CD14-positive monocyte (primary cell): ENCODE data around the gene DMAC2. TPM values are rescaled to one million over a fixed set of nuclear protein-coding genes. Genes with fewer than 3 reads are reported as not detected.

Source experiments
- DNase-seq, 3 donors: peaks; one replicate each; pipeline ENCODE4 v3.0.0-alpha.2; 2011 to 2022
- H2AFZ ChIP-seq: 2 replicates; pipeline ENCODE4 v1.6.0; 2012; ENCODE audit warnings: mild to moderate bottlenecking, low read depth, low read length, inconsistent platforms; ENCODE audit not compliant: insufficient read depth, poor library complexity, severe bottlenecking
- H3K27ac ChIP-seq, 2 donors: 1 replicate in 1 of 2; 2 replicates in 1 of 2; pipeline ENCODE4 v1.5.1; 2012 to 2013; ENCODE audit warnings: low read length in 2 of 2, control low read depth in 1 of 2, inconsistent platforms in 1 of 2, low read depth in 1 of 2, mild to moderate bottlenecking in 1 of 2
- H3K27me3 ChIP-seq, 2 donors: one replicate each; pipeline versions ENCODE4 v1.6.0 to v1.6.1; 2011 to 2013; ENCODE audit warnings: low read length in 2 of 2; ENCODE audit not compliant: control insufficient read depth in 2 of 2, insufficient read depth in 2 of 2
- H3K36me3 ChIP-seq, 2 donors: replicated peaks in 1 of 2; 1 replicate in 1 of 2; 2 replicates in 1 of 2; pipeline versions ENCODE4 v1.5.1 to v1.6.1; 2012 to 2013; ENCODE audit warnings: low read length in 2 of 2, control low read depth in 1 of 2, inconsistent platforms in 1 of 2, mild to moderate bottlenecking in 1 of 2; ENCODE audit not compliant: insufficient read depth in 2 of 2, control insufficient read depth in 1 of 2
- H3K4me1 ChIP-seq, 2 donors: 1 replicate in 1 of 2; 2 replicates in 1 of 2; pipeline versions ENCODE4 v1.5.1 to v1.6.1; 2012 to 2013; ENCODE audit warnings: low read length in 2 of 2, control low read depth in 1 of 2, inconsistent platforms in 1 of 2, mild to moderate bottlenecking in 1 of 2, moderate library complexity in 1 of 2; ENCODE audit not compliant: insufficient read depth in 2 of 2, control insufficient read depth in 1 of 2
- H3K4me2 ChIP-seq: replicated peaks from 2 replicates; pipeline ENCODE3; 2012; ENCODE audit warnings: low read length, moderate library complexity, mild to moderate bottlenecking; ENCODE audit not compliant: poor library complexity, severe bottlenecking; ENCODE audit errors: extremely low read depth
- H3K4me3 ChIP-seq, 3 experiments: fragments of 200-600 bp in 1 of 3; sonication (generic) in 1 of 3; replicated peaks in 1 of 3; 1 replicate in 2 of 3; 2 replicates in 1 of 3; pipeline ENCODE4 v1.5.1; 2011 to 2013; ENCODE audit warnings: low read length in 3 of 3, mild to moderate bottlenecking in 3 of 3, control low read depth in 2 of 3, low read depth in 2 of 3, inconsistent platforms in 1 of 3, moderate library complexity in 1 of 3
- H3K79me2 ChIP-seq: 2 replicates; pipeline ENCODE4 v1.6.0; 2012; ENCODE audit warnings: mild to moderate bottlenecking, control low read depth, inconsistent platforms, low read length, moderate library complexity; ENCODE audit not compliant: insufficient read depth
- H3K9ac ChIP-seq: 2 replicates; pipeline ENCODE4 v1.6.0; 2017; ENCODE audit warnings: low read length, mild to moderate bottlenecking; ENCODE audit not compliant: insufficient read depth, poor library complexity, severe bottlenecking
- H3K9me3 ChIP-seq, 2 donors: replicated peaks in 1 of 2; 1 replicate in 1 of 2; 2 replicates in 1 of 2; pipeline versions ENCODE4 v1.5.1 to v1.6.1; 2012 to 2013; ENCODE audit warnings: low read length in 2 of 2, control low read depth in 1 of 2; ENCODE audit not compliant: control insufficient read depth in 1 of 2, insufficient read depth in 1 of 2
- H4K20me1 ChIP-seq: 2 replicates; pipeline ENCODE4 v1.6.0; 2012; ENCODE audit warnings: mild to moderate bottlenecking, low read length, control low read depth, moderate library complexity; ENCODE audit not compliant: insufficient read depth
- H3K27ac Mint-ChIP-seq, 7 donors: one replicate each; pipeline ENCODE4 v1.8.0; 2020; ENCODE audit warnings: mild to moderate bottlenecking in 7 of 7, mixed read lengths in 7 of 7, moderate library complexity in 6 of 7, inconsistent platforms in 2 of 7
- H3K27me3 Mint-ChIP-seq, 3 donors: one replicate each; pipeline ENCODE4 v1.8.0; 2021 to 2022; ENCODE audit warnings: low read depth in 3 of 3, mild to moderate bottlenecking in 3 of 3, mixed read lengths in 3 of 3, moderate library complexity in 3 of 3, inconsistent platforms in 1 of 3
- H3K36me3 Mint-ChIP-seq, 2 donors: one replicate each; pipeline ENCODE4 v1.8.0; 2020; ENCODE audit warnings: mixed read lengths in 2 of 2, inconsistent platforms in 1 of 2, mild to moderate bottlenecking in 1 of 2
- H3K4me1 Mint-ChIP-seq: one replicate; pipeline ENCODE4 v1.8.0; 2020; ENCODE audit warnings: mild to moderate bottlenecking, mixed read lengths
- H3K4me3 Mint-ChIP-seq, 2 donors: one replicate each; pipeline ENCODE4 v1.8.0; 2020; ENCODE audit warnings: mild to moderate bottlenecking in 2 of 2, mixed read lengths in 2 of 2, moderate library complexity in 1 of 2
- H3K9me3 Mint-ChIP-seq, 7 donors: one replicate each; pipeline ENCODE4 v1.8.0; 2020 to 2022; ENCODE audit warnings: mixed read lengths in 7 of 7, mild to moderate bottlenecking in 6 of 7, moderate library complexity in 6 of 7, inconsistent platforms in 2 of 7
- CTCF ChIP-seq: fragments of 200-600 bp; IDR thresholded peaks from one replicate; pipeline ENCODE4 v1.8.0; 2022; ENCODE audit warnings: antibody characterized with exemption, mild to moderate bottlenecking
- WGBS: methylation state at CpG from one replicate; pipeline ENCODE4 v1.1.5; 2013; ENCODE audit warnings: missing lambda C conversion rate; ENCODE audit not compliant: insufficient coverage; 5-methylcytosine and 5-hydroxymethylcytosine counted together
- intact Hi-C, 2 donors: fragments of 100-400 bp; cut with micrococcal nuclease; formaldehyde crosslinking; loops; one replicate each; pipeline versions ENCODE4 v1.15.0 to v1.15.1; 2023
- polyA plus RNA-seq, 3 donors: library from polyadenylated mRNA; depleted of rRNA in 1 of 3; unstranded in 2 of 3; stranded (reverse) in 1 of 3; fragments of 300-500 nt in 2 of 3; fragments of >200 nt in 1 of 3; fragmentation: Illumina TruSeq in 2 of 3; gene quantifications; 1 replicate in 2 of 3; 2 replicates in 1 of 3; pipeline ENCODE4 v1.2.3, GENCODE V29; 2012 to 2021

Gene DMAC2
- polyA plus RNA-seq, 3 donors = 33.2 to 48.0 (median 43.8) TPM

- Mint-ChIP-seq H3K4me1 (peaks cover 61% of the 10 kb centered on the region), H3K36me3 (peaks cover 73 to 94% of the 10 kb centered on the region in 2 donors), H3K27me3 (peaks cover 0 to 2% (median 0%) of the 10 kb centered on the region in 3 donors), H3K27ac (peak overlapping the region in 1 of 7 donors; percentile 55), H3K9me3 (peaks cover 0 to 6% (median 0%) of the 10 kb centered on the region in 7 donors), H3K4me3 (no peak overlapping the region)
- no peak for DNase-seq
- Histone ChIP-seq H3K27ac (no peak overlapping the region), H3K9ac (no peak overlapping the region), H3K36me3 (peaks cover 64 to 81% of the 10 kb centered on the region in 2 donors), H2AFZ (no peak overlapping the region), H4K20me1 (no peaks in the 10 kb centered on the region), H3K4me2 (no peak overlapping the region), H3K4me3 (no peak overlapping the region), H3K79me2 (peaks cover 11% of the 10 kb centered on the region), H3K4me1 (peaks cover 39 to 70% of the 10 kb centered on the region in 2 donors), H3K27me3 (no peaks in the 10 kb centered on the region), H3K9me3 (no peaks in the 10 kb centered on the region)
- WGBS = 97% methylated on average over 9 of the region's 9 CpGs
- intact Hi-C loops = no loop called here
- TF ChIP-seq CTCF = no peak
Measured at GRCh38 chr19:41415154-41415571, 24.5 kb downstream of the DMAC2 start.

- no peak overlapping the region for H3K27ac ChIP-seq
- peaks cover 60% of the 10 kb centered on the region for H3K4me1 Mint-ChIP-seq
- no peak overlapping the region for H2AFZ ChIP-seq
- H3K4me3 ChIP-seq = no peak overlapping the region
- peaks cover 76 to 93% of the 10 kb centered on the region in 2 donors for H3K36me3 Mint-ChIP-seq
- no peaks in the 10 kb centered on the region for H3K9me3 ChIP-seq
- WGBS = 92% methylated on average over 9 of the region's 9 CpGs
- no peaks in the 10 kb centered on the region for H3K27me3 ChIP-seq
- H3K4me3 Mint-ChIP-seq = no peak overlapping the region
- no peak overlapping the region for H3K4me2 ChIP-seq
- H3K79me2 ChIP-seq = peaks cover 14% of the 10 kb centered on the region
- H3K27me3 Mint-ChIP-seq = peaks cover 0 to 2% (median 0%) of the 10 kb centered on the region in 3 donors
- DNase-seq = no peak
- H3K9me3 Mint-ChIP-seq = peaks cover 0 to 6% (median 0%) of the 10 kb centered on the region in 7 donors
- peaks cover 64 to 81% of the 10 kb centered on the region in 2 donors for H3K36me3 ChIP-seq
- intact Hi-C loops = no loop called here
- H3K9ac ChIP-seq = no peak overlapping the region
- no peaks in the 10 kb centered on the region for H4K20me1 ChIP-seq
- H3K4me1 ChIP-seq = peaks cover 37 to 70% of the 10 kb centered on the region in 2 donors
- TF ChIP-seq CTCF = no peak
- H3K27ac Mint-ChIP-seq = peak overlapping the region in 3 of 7 donors; percentile 26 to 77 (median 76)
Measured at GRCh38 chr19:41414461-41414860, 25.3 kb downstream of the DMAC2 start.
